CD4-positive, alpha-beta T cell treated with Interleukin-12 subunit alpha and Interleukin-12 subunit beta, for 1 hour (primary cell): ENCODE results near the gene ATP6AP2.

Source experiments
- DNase-seq: peaks from one replicate; pipeline ENCODE4 v3.0.0-alpha.2; 2020

ATP6AP2 gene

GRCh38 chrX:40646489-40647306 is 65.9 kb downstream of the ATP6AP2 start:
- peak; percentile 23 for DNase-seq

GRCh38 chrX:40647307-40648197 is 66.8 kb downstream of the ATP6AP2 start, which contains the start of gene CXorf38:
TSS of gene CXorf38 (minus strand) at chrX:40647561. CDS start at chrX:40647520, 41 bp downstream.
- peak; percentile 92 for DNase-seq

- DNase-seq: peak; percentile 79
These were observed 71.0 kb downstream of the ATP6AP2 start for GRCh38 chrX:40651620-40652223.

- DNase-seq: no peak
These were observed 71.9 kb downstream of the ATP6AP2 start for GRCh38 chrX:40652664-40653063.

- DNase-seq: no peak
These were observed 72.8 kb downstream of the ATP6AP2 start for GRCh38 chrX:40653535-40653934.
